GM12872 (cell line): ENCODE measurements around the gene PROZ.

Experiments used
- TF ChIP-seq, protein P1 (sequence below): IDR thresholded peaks from 3 replicates; pipeline ENCODE4 v1.5.1; 2011; ENCODE audit warnings: low read depth, mild to moderate bottlenecking, low read length, moderate library complexity; ENCODE audit not compliant: insufficient read depth

The PROZ gene

DNA sequence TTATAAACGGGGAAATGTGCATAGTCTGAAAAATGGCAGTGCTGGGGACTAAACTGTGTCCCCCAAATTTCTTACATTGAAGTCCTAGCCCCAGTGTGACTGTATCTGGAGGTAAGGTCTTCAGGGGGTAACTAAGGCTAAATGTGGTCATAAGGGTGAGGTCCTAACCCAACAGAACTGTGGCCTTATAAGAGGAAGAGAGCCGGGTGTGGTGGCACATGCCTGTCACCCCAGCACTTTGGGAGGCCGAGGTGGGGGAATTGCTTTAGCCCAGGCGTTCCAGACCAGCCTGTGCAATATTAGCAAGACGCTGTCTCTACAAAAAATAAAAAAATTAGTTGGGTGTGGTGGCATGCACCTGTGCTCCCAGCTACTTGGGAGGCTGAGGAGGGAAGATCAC lies 17.8 kb downstream of the PROZ start:
- TF ChIP-seq, protein P1, sequence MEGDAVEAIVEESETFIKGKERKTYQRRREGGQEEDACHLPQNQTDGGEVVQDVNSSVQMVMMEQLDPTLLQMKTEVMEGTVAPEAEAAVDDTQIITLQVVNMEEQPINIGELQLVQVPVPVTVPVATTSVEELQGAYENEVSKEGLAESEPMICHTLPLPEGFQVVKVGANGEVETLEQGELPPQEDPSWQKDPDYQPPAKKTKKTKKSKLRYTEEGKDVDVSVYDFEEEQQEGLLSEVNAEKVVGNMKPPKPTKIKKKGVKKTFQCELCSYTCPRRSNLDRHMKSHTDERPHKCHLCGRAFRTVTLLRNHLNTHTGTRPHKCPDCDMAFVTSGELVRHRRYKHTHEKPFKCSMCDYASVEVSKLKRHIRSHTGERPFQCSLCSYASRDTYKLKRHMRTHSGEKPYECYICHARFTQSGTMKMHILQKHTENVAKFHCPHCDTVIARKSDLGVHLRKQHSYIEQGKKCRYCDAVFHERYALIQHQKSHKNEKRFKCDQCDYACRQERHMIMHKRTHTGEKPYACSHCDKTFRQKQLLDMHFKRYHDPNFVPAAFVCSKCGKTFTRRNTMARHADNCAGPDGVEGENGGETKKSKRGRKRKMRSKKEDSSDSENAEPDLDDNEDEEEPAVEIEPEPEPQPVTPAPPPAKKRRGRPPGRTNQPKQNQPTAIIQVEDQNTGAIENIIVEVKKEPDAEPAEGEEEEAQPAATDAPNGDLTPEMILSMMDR, result no peak

DNA sequence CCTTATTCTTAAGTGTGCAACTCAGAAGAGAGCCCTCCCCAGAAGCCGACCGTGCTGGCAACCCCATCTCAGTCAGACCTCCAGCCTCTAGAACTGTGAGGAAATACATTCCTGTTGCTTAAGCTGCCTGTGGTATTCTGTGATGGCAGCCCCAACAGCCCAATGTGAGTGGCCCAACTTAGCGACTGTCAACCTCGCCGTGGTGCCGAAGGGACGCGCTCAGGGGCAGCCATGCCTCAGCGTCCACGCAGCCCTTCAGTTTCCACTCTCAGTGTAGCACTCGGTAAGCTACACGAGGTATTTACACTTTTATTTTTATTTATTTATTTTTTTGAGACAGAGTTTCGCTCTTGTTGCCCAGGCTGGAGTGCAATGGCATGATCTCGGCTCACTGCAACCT lies 18.4 kb downstream of the PROZ start:
- TF ChIP-seq, protein P1, result no peak

DNA sequence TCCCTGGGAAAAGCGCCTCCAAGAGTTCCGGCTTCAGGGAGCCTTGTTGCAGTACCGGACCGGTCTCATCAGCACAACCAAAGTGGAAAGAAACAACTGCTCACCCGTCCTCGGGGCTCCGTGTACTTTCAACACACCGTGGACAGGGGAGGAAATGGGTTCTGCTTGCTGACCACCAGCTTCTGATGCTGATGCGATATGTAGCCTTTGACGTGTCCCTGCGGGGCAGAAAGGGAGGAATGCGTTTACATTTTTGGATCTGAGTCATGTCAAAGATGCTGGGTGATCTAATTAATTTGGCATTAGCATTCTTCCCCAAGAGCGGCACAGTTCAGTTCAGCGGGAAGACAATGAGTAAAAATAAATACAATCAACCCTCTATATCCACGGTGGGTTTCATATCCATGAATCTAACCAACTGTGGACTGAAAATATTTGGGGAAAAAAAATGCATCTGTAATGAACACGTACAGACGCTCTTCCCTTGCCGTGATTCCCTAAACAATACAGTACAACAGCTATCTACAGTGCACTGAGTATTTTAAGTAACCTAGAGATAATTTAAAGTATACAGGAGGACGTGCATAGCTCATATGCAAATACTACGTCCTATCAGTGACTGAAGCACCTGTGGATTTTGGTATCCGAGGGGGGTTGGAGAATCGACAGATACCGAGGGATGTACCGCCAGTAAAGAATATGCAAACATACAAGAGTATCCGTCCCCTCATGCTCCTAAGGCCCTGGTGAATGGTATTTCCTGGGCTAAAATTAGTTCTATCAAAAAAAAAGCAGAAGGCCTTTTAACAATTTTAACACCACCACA lies 19.8 kb downstream of the PROZ start:
- TF ChIP-seq, protein P1, result no peak

DNA sequence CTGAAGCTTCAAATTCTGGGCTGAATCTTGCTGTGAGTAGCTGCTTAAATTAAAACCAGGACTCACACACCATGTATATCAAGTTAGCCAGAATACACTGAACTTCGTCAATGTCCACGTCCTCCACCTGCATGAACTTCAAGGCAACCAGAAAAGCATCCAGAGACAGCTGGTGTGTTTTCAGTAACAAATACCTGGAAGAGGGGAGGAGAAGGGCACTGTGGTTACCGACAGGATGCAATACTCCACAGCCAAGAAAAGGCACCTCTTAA lies 20.4 kb downstream of the PROZ start:
- TF ChIP-seq, protein P1, result no peak

DNA sequence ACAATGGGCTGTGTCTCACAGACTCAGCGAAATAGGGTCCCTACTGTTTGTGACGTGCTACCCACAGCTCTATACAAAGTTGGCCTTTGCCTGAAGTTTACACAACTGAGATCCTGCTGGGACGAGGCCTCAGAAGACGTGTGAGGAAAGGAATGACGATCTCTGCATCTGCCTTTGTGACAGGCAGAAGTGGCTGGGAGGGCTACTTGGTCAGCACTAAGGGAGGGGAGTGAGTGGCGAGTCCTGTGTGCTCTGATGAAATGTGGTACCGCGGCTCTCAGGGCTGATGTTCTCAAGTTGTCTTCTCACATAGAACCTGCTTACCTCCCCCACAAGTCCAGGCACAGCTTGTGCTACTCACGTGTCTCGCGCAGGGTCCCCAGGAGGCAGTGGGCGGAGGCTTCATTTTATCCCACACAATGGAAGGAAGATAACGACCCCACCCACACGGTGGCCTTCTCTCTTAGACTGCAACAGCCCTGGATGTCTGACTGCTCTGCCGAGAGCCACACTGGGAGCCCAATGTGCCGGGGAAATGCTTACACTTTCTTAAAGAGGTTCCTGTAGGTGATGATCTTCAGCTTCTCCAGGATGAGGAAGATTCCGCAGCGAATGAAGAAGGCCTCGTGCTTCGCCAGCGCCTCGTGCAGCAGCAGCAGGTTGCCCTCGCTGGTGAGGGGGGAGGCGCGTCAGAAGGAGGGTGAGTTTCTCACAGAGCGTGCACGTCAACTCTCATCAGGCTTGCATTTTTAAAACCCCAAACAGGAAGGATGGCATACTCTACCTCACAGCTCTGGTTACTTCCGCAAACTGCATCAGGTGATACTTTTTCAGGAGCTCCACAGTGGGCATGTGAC lies 21.2 kb downstream of the PROZ start:
- TF ChIP-seq, protein P1, result no peak

DNA sequence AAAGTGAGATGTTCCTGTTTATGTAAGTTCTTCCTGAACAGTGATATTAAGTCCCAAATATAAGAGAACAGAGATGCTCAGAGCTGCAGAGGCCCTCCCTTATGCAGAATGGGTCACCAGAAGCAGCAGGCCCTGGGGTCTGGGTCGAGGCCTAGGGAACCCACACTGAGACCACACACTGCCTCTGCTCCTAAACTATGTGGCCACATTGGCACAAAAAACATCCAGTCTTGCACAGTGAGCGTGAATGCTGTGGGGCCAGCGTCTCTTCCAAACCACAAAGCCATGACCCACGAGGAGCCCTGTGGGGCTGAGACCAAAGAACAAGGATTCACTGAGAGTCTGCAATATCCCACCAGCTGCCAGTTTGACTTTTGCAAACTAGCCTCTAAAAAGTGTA lies 23.6 kb downstream of the PROZ start:
- TF ChIP-seq, protein P1, result no peak

DNA sequence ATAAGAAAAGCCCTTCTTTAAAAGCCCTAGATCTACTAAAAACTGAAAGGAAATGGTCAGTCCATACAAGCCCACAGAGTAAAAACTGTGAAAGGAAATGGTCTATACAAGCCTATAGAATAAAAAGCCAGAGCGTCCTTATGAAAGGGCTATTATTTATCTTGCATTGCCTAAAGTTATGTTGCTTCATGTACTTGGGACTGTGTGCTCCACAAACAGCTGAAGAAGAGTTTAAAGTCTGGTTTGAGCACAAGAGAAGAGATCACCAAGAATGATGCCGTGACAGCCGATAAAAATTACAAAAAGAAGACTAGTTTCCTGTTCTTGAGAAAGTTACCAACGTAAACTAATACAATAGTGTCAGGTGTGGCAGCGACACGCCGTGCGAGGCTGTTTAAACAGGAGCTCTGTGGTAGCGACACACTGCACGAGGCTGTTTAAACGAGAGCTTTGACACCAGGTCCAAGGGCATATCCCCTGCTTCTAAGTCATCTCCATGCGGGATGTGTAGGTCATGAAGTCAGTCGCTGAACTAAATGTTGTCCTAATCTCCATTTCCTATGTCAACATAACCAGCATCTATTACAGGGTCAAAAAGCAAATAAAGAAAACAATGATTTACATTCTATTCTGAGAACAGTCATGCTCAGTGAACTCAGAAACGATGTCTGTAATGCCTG lies 25.1 kb downstream of the PROZ start:
- TF ChIP-seq, protein P1, result no peak
